DMS 273 treated with DMSO at 0.1 percent for 48 hours (cell line): ENCODE data around the gene BORCS8.

Experiments used
- DNase-seq: peaks from one replicate; lab custom pipeline; 2025; lab: John Stamatoyannopoulos, UW

BORCS8 gene

GRCh38 chr19:19213426-19214158, 21.6 kb upstream of the BORCS8 start:
- DNase-seq = no peak

GRCh38 chr19:19212916-19213315, 21.0 kb upstream of the BORCS8 start:
- DNase-seq = no peak

- DNase-seq = no peak
These were observed 19.8 kb upstream of the BORCS8 start, which contains the start of gene NCAN for GRCh38 chr19:19211499-19212420. Gene NCAN, plus strand, starts transcription at chr19:19211958. Its CDS starts 4,996 bp downstream, at chr19:19216954.

- DNase-seq = no peak
These were observed 17.4 kb upstream of the BORCS8 start for GRCh38 chr19:19209372-19209771.

GRCh38 chr19:19207637-19208572, 16.0 kb upstream of the BORCS8 start:
- no peak for DNase-seq

- DNase-seq = no peak
These were observed 15.0 kb upstream of the BORCS8 start for GRCh38 chr19:19206938-19207337.

- DNase-seq = no peak
These were observed 13.8 kb upstream of the BORCS8 start for GRCh38 chr19:19205416-19206410.

- no peak for DNase-seq
These were observed 12.2 kb upstream of the BORCS8 start for GRCh38 chr19:19204181-19204580.

GRCh38 chr19:19203012-19203856, 11.3 kb upstream of the BORCS8 start, which contains the start of gene NR2C2AP:
Gene NR2C2AP, minus strand, starts transcription at chr19:19203414. Its CDS starts 354 bp downstream, at chr19:19203060.
- DNase-seq = peak; percentile 79

GRCh38 chr19:19202707-19203011, 10.7 kb upstream of the BORCS8 start:
- no peak for DNase-seq

- no peak for DNase-seq
These were observed 10.0 kb upstream of the BORCS8 start for GRCh38 chr19:19201697-19202630.

- DNase-seq = no peak
These were observed 2.0 kb upstream of the BORCS8 start for GRCh38 chr19:19193926-19194325.

- DNase-seq = no peak
These were observed 1.0 kb upstream of the BORCS8 start for GRCh38 chr19:19192910-19193423.

- no peak for DNase-seq
These were observed 229 bp downstream of the BORCS8 start for GRCh38 chr19:19191768-19192077.

- DNase-seq = no peak
These were observed 5.2 kb downstream of the BORCS8 start for GRCh38 chr19:19186742-19187141.

GRCh38 chr19:19185853-19186740, 5.9 kb downstream of the BORCS8 start:
- DNase-seq = no peak

GRCh38 chr19:19181488-19181998, 10.4 kb downstream of the BORCS8 start:
- DNase-seq = no peak
